Measurements from ENCODE around the gene C3orf18. TPM values are rescaled to one million over a fixed set of nuclear protein-coding genes. Genes with fewer than 3 reads are reported as not detected.
A peak's percentile ranks its signal among the peaks of the same experiment; 100 is the strongest.

C3orf18 gene
- total RNA-seq, 1 experiment from 2014 or later = 7.1 TPM

DNA sequence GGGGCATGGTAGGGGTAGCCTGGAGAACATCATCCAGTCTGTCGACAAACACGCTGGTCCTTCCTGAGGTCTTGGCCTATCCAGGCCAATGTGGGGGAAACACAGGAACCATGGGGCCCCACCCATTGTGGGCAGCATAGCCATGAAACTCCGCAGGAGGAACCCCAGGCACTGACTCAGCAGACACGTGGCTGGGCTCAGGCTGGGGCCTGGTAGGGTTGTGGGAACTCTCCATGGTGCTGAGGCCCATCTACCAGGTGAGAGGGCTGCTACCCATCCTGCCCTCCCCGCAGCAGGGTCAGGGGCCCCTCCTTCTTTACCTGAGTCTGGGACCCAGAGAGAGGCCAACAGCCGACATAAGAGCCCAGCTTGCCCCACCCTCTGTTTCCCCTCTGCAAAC is 41.6 kb downstream of the C3orf18 start:
- no peak overlapping the region for H3K9ac ChIP-seq (ENCODE audit: extremely low read depth, insufficient read length, low read length)
- H3K27ac ChIP-seq (ENCODE audit: insufficient read length, low read depth, low read length) = no peak overlapping the region
- no peaks in the 10 kb centered on the region; a peak in 1 of 5 replicates for H3K9me3 Mint-ChIP-seq
- no peaks in the 10 kb centered on the region for H3K79me1 ChIP-seq (ENCODE audit: insufficient read depth, low read depth, low read length, poor library complexity, severe bottlenecking)
- no peak overlapping the region for H2BK12ac ChIP-seq (ENCODE audit: insufficient read length, low read depth, low read length)
- no CpG with 5 or more reads among the region's 6 CpGs for WGBS (ENCODE audit: extremely low coverage, insufficient read length, low lambda C conversion rate)
- no peak overlapping the region for H3T11ph ChIP-seq (ENCODE audit: low read length)
- H3K27me3 Mint-ChIP-seq (ENCODE audit: low read depth) = peaks cover 6% of the 10 kb centered on the region
- H3K79me2 ChIP-seq (ENCODE audit: insufficient read depth, low read length) = no peaks in the 10 kb centered on the region
- DNase-seq = peak; percentile 86
- H2BK5ac ChIP-seq (ENCODE audit: insufficient read length, low read length) = no peak overlapping the region
- no peaks in the 10 kb centered on the region for H3K9me3 ChIP-seq (ENCODE audit: control insufficient read depth, low read depth, low read length)
- peaks cover 58 to 61% of the 10 kb centered on the region in 2 experiments for H3K4me1 Mint-ChIP-seq
- H3K36me3 Mint-ChIP-seq (ENCODE audit: insufficient read depth in 1 of 3, low read depth in 3 of 3) = no peaks in the 10 kb centered on the region
- H4K8ac ChIP-seq (replicated peaks; ENCODE audit: insufficient read length, low read depth, low read length) = no peak overlapping the region
- no peak overlapping the region for H3K27ac Mint-ChIP-seq
- peaks cover 2% of the 10 kb centered on the region for H4K20me1 ChIP-seq (ENCODE audit: control insufficient read depth, insufficient read depth, insufficient read length)
- H2BK15ac ChIP-seq (ENCODE audit: low read depth, low read length) = no peak overlapping the region
- H3K4me2 ChIP-seq (ENCODE audit: insufficient read depth, insufficient read length, low read length) = no peak overlapping the region
- no peaks in the 10 kb centered on the region for H3K23me2 ChIP-seq (ENCODE audit: insufficient read length, low read depth, low read length, poor library complexity, severe bottlenecking)
- no peak for TF ChIP-seq CTCF (conservative IDR thresholded peaks at IDR 0.05)
- H3K27me3 ChIP-seq (ENCODE audit: insufficient read depth, low read length) = peaks cover under 1% of the 10 kb centered on the region; the same call in 1 of the 2 replicates
- H3K14ac ChIP-seq (ENCODE audit: insufficient read depth, low read length) = no peak overlapping the region
- peaks cover 6% of the 10 kb centered on the region; the same call in 1 of the 2 replicates for H3K4me1 ChIP-seq (ENCODE audit: insufficient read depth, low read length)
- no peak overlapping the region for H2AK5ac ChIP-seq (ENCODE audit: insufficient read length, low read length)
- no peak overlapping the region for H3K56ac ChIP-seq (ENCODE audit: insufficient read length, low read depth, low read length)
- H2AFZ ChIP-seq (ENCODE audit: low read length) = no peak overlapping the region
- no peak overlapping the region for H2BK20ac ChIP-seq (ENCODE audit: low read depth, low read length, poor library complexity, severe bottlenecking)
- no peak overlapping the region for H3K18ac ChIP-seq (ENCODE audit: insufficient read length, low read depth, low read length)
- H3K4ac ChIP-seq (ENCODE audit: low read depth, low read length) = no peak overlapping the region
- no peak overlapping the region for H3K23ac ChIP-seq (ENCODE audit: insufficient read length, low read depth, low read length)
- H2BK120ac ChIP-seq (ENCODE audit: low read depth, low read length, poor library complexity, severe bottlenecking) = no peak overlapping the region
- no peak overlapping the region for H4K91ac ChIP-seq (ENCODE audit: insufficient read length, low read depth, low read length)
- no peak overlapping the region for H4K5ac ChIP-seq (ENCODE audit: insufficient read length, low read depth, low read length)
- H3K4me3 Mint-ChIP-seq = no peak overlapping the region; a peak in 1 of 5 replicates

All from H9 (cell line).